CD4-positive, alpha-beta T cell treated with Interleukin-1 beta for 1 hour (primary cell): ENCODE data around the gene TP53TG5.
"Not testable (repeated sequence)": the region's sequence is repeated elsewhere in the genome, so short reads cannot be mapped to it uniquely, and the experiment has no call there.

Experiments
- DNase-seq, 2 donors: peaks; one replicate each; pipeline ENCODE4 v3.0.0-alpha.2; 2020 to 2022

TP53TG5 gene

GRCh38 chr20:45365444-45365970 lies 12.6 kb downstream of the TP53TG5 start:
- DNase-seq = no peak

- no peak for DNase-seq
Observed at GRCh38 chr20:45363611-45364492, 14.3 kb downstream of the TP53TG5 start.

GRCh38 chr20:45362804-45363610 lies 15.1 kb downstream of the TP53TG5 start, which contains the start of gene SYS1:
TSS of gene SYS1 (plus strand) at chr20:45363156. CDS start at chr20:45363532, 376 bp downstream.
- peak; percentile 99 for DNase-seq

GRCh38 chr20:45361793-45362192 lies 16.3 kb downstream of the TP53TG5 start:
- DNase-seq = no peak

GRCh38 chr20:45359406-45360148 lies 18.5 kb downstream of the TP53TG5 start:
- no peak for DNase-seq

GRCh38 chr20:45359069-45359405 lies 19.1 kb downstream of the TP53TG5 start:
- DNase-seq = no peak

- DNase-seq = peak in 1 of 2 donors; percentile 14
Observed at GRCh38 chr20:45358282-45359068, 19.6 kb downstream of the TP53TG5 start.

GRCh38 chr20:45355209-45356084 lies 22.7 kb downstream of the TP53TG5 start:
- DNase-seq = no peak

GRCh38 chr20:45354423-45355208 lies 23.5 kb downstream of the TP53TG5 start:
- no peak for DNase-seq

GRCh38 chr20:45353746-45354145 lies 24.4 kb downstream of the TP53TG5 start:
- DNase-seq = no peak

- DNase-seq = no peak
Observed at GRCh38 chr20:45352729-45353128, 25.4 kb downstream of the TP53TG5 start.

GRCh38 chr20:45350795-45351194 lies 27.3 kb downstream of the TP53TG5 start:
- not testable (repeated sequence) for DNase-seq

GRCh38 chr20:45350217-45350616 lies 27.9 kb downstream of the TP53TG5 start:
- no peak for DNase-seq

- peak; percentile 64 to 70 for DNase-seq
Observed at GRCh38 chr20:45347936-45348778, 30.0 kb downstream of the TP53TG5 start, which contains the start of gene SDC4. TSS of gene SDC4 (minus strand) at chr20:45348424. CDS start at chr20:45348384, 40 bp downstream.

- DNase-seq = no peak
Observed at GRCh38 chr20:45347297-45347935, 30.7 kb downstream of the TP53TG5 start.

GRCh38 chr20:45346851-45347250 lies 31.3 kb downstream of the TP53TG5 start:
- DNase-seq = no peak

GRCh38 chr20:45346291-45346718 lies 31.8 kb downstream of the TP53TG5 start:
- no peak for DNase-seq
